Keratinocyte (primary cell): ENCODE results near the gene SNX6.
"Not testable (repeated sequence)": the region's sequence is repeated elsewhere in the genome, so short reads cannot be mapped to it uniquely, and the experiment has no call there.

Source experiments
- EZH2 ChIP-seq: IDR thresholded peaks from one replicate; pipeline ENCODE4 v1.6.1; 2012; ENCODE audit warnings: inconsistent platforms, mild to moderate bottlenecking, low read length, moderate library complexity
- TF ChIP-seq, protein P1 (sequence below), 3 experiments: IDR thresholded peaks in 1 of 3; conservative IDR thresholded peaks in 1 of 3; optimal IDR thresholded peaks in 1 of 3; 2 replicates in 2 of 3; 3 replicates in 1 of 3; pipeline versions ENCODE3 to v1.5.1; 2011; ENCODE audit warnings: low read length in 3 of 3, mild to moderate bottlenecking in 3 of 3, moderate library complexity in 2 of 3, control low read depth in 1 of 3, inconsistent platforms in 1 of 3; ENCODE audit not compliant: insufficient read depth in 2 of 3; ENCODE audit errors: extremely low read depth in 1 of 3

- TF ChIP-seq, protein P1, sequence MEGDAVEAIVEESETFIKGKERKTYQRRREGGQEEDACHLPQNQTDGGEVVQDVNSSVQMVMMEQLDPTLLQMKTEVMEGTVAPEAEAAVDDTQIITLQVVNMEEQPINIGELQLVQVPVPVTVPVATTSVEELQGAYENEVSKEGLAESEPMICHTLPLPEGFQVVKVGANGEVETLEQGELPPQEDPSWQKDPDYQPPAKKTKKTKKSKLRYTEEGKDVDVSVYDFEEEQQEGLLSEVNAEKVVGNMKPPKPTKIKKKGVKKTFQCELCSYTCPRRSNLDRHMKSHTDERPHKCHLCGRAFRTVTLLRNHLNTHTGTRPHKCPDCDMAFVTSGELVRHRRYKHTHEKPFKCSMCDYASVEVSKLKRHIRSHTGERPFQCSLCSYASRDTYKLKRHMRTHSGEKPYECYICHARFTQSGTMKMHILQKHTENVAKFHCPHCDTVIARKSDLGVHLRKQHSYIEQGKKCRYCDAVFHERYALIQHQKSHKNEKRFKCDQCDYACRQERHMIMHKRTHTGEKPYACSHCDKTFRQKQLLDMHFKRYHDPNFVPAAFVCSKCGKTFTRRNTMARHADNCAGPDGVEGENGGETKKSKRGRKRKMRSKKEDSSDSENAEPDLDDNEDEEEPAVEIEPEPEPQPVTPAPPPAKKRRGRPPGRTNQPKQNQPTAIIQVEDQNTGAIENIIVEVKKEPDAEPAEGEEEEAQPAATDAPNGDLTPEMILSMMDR (optimal IDR thresholded peaks at IDR 0.05 in 1 of 3, IDR thresholded peaks at IDR 0.05 in 1 of 3, conservative IDR thresholded peaks at IDR 0.05 in 1 of 3; ENCODE audit: extremely low read depth in 1 of 3, insufficient read depth in 2 of 3, low read length in 3 of 3) = not testable (repeated sequence)
- not testable (repeated sequence) for TF ChIP-seq EZH2
Observed at GRCh38 chr14:34538096-34538495, 91.9 kb downstream of the SNX6 start.
